Activated CD4-positive, alpha-beta T cell treated with anti-CD3 and anti-CD28 coated beads for 1 hour (primary cell): ENCODE data around the gene FANCD2.
"Not testable (repeated sequence)": the region's sequence is repeated elsewhere in the genome, so short reads cannot be mapped to it uniquely, and the experiment has no call there.

ENCODE experiments used
- DNase-seq: peaks from one replicate; pipeline ENCODE4 v3.0.0-alpha.2; 2020

FANCD2 gene

GRCh38 chr3:10017636-10018292, 8.5 kb upstream of the FANCD2 start:
- no peak for DNase-seq

- DNase-seq: not testable (repeated sequence)
These were observed 7.4 kb upstream of the FANCD2 start for GRCh38 chr3:10018806-10019205.

GRCh38 chr3:10019326-10019725, 6.9 kb upstream of the FANCD2 start:
- no peak for DNase-seq

- no peak for DNase-seq
These were observed 4.1 kb upstream of the FANCD2 start for GRCh38 chr3:10021856-10022775.

- no peak for DNase-seq
These were observed 2.5 kb upstream of the FANCD2 start for GRCh38 chr3:10023587-10024310.

- no peak for DNase-seq
These were observed 793 bp upstream of the FANCD2 start for GRCh38 chr3:10025205-10026083.

GRCh38 chr3:10041034-10041433, 14.8 kb downstream of the FANCD2 start:
- no peak for DNase-seq

- DNase-seq: no peak
These were observed 21.6 kb downstream of the FANCD2 start for GRCh38 chr3:10047876-10048275.

GRCh38 chr3:10053054-10053453, 26.8 kb downstream of the FANCD2 start:
- not testable (repeated sequence) for DNase-seq

- no peak for DNase-seq
These were observed 28.9 kb downstream of the FANCD2 start for GRCh38 chr3:10055097-10055496.

GRCh38 chr3:10070077-10070476, 43.8 kb downstream of the FANCD2 start:
- not testable (repeated sequence) for DNase-seq

GRCh38 chr3:10074666-10075065, 48.4 kb downstream of the FANCD2 start:
- DNase-seq: no peak

GRCh38 chr3:10081871-10082270, 55.6 kb downstream of the FANCD2 start:
- DNase-seq: no peak

GRCh38 chr3:10085738-10086137, 59.5 kb downstream of the FANCD2 start:
- DNase-seq: no peak

GRCh38 chr3:10088256-10088655, 62.0 kb downstream of the FANCD2 start:
- DNase-seq: no peak

- no peak for DNase-seq
These were observed 63.9 kb downstream of the FANCD2 start for GRCh38 chr3:10090179-10090578.

GRCh38 chr3:10090774-10091173, 64.5 kb downstream of the FANCD2 start:
- not testable (repeated sequence) for DNase-seq

GRCh38 chr3:10091387-10091786, 65.2 kb downstream of the FANCD2 start:
- DNase-seq: not testable (repeated sequence)

GRCh38 chr3:10093678-10094077, 67.4 kb downstream of the FANCD2 start:
- DNase-seq: no peak

GRCh38 chr3:10099041-10099440, 72.8 kb downstream of the FANCD2 start:
- DNase-seq: no peak

GRCh38 chr3:10106919-10107318, 80.7 kb downstream of the FANCD2 start:
- no peak for DNase-seq

- DNase-seq: no peak
These were observed 81.9 kb downstream of the FANCD2 start, which contains the start of gene FANCD2OS for GRCh38 chr3:10108091-10108490. Gene FANCD2OS, minus strand, starts transcription at chr3:10108255. Its CDS starts 3,481 bp downstream, at chr3:10104774.
